Progenitor cell of endocrine pancreas (in vitro differentiated cells): ENCODE measurements around the gene NLRX1. TPM values are rescaled to one million over a fixed set of nuclear protein-coding genes. Genes with fewer than 3 reads are reported as not detected.

Experiments
- DNase-seq: peaks from one replicate; pipeline ENCODE4 v3.0.0; 2021; ENCODE audit warnings: low spot score; ENCODE audit not compliant: unreplicated experiment
- H3K27ac Mint-ChIP-seq: 2 replicates; pipeline ENCODE4 v1.8.0; 2021; ENCODE audit warnings: mild to moderate bottlenecking, moderate library complexity, mixed read lengths
- H3K27me3 Mint-ChIP-seq: 2 replicates; pipeline ENCODE4 v1.8.0; 2021; ENCODE audit warnings: mixed read lengths
- H3K36me3 Mint-ChIP-seq: 2 replicates; pipeline ENCODE4 v1.8.0; 2022; ENCODE audit warnings: mixed read lengths; ENCODE audit not compliant: insufficient read depth
- H3K4me1 Mint-ChIP-seq: 2 replicates; pipeline ENCODE4 v1.8.0; 2021; ENCODE audit warnings: low read depth, mixed read lengths
- H3K4me3 Mint-ChIP-seq: 2 replicates; pipeline ENCODE4 v1.8.0; 2021; ENCODE audit warnings: low read depth, mild to moderate bottlenecking, moderate library complexity, mixed read lengths
- H3K9me3 Mint-ChIP-seq: 2 replicates; pipeline ENCODE4 v1.8.0; 2021; ENCODE audit warnings: low read depth, mixed read lengths
- total RNA-seq: library from RNA; stranded (reverse); gene quantifications from 2 replicates; pipeline ENCODE4 v1.2.1, GENCODE V29; 2021
- TF ChIP-seq, protein P1 (sequence below): fragments of 200-600 bp; sonication (generic); IDR thresholded peaks from one replicate; pipeline ENCODE4 v1.5.0; 2021; ENCODE audit warnings: antibody characterized with exemption, mild to moderate bottlenecking; ENCODE audit not compliant: unreplicated experiment

The NLRX1 gene
- total RNA-seq, 1 donor from 2014 or later: 15.9 TPM

DNA sequence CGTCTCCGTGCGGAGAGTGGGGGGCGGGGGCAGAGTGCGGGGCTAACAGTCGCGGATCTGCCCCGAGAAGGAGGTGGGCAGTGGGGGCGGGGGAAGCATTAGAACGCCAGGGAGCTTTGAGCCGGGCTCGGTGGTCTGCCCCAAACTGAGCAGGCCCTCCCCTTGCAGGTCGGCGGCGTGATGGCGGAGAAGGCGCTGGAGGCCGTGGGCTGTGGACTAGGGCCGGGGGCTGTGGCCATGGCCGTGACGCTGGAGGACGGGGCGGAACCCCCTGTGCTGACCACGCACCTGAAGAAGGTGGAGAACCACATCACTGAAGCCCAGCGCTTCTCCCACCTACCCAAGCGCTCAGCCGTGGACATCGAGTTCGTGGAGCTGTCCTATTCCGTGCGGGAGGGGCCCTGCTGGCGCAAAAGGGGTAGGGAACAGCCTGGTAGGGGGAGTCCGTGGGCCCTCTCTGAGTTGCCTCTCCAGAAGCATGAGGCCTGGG lies 18.7 kb upstream of the NLRX1 start:
- Mint-ChIP-seq H3K27ac (no peak overlapping the region), H3K27me3 (peaks cover 79% of the 10 kb centered on the region), H3K4me3 (peak overlapping the region; percentile 66), H3K9me3 (no peaks in the 10 kb centered on the region), H3K36me3 (no peaks in the 10 kb centered on the region), H3K4me1 (no peaks in the 10 kb centered on the region)
- no peak for DNase-seq
- TF ChIP-seq, protein P1, sequence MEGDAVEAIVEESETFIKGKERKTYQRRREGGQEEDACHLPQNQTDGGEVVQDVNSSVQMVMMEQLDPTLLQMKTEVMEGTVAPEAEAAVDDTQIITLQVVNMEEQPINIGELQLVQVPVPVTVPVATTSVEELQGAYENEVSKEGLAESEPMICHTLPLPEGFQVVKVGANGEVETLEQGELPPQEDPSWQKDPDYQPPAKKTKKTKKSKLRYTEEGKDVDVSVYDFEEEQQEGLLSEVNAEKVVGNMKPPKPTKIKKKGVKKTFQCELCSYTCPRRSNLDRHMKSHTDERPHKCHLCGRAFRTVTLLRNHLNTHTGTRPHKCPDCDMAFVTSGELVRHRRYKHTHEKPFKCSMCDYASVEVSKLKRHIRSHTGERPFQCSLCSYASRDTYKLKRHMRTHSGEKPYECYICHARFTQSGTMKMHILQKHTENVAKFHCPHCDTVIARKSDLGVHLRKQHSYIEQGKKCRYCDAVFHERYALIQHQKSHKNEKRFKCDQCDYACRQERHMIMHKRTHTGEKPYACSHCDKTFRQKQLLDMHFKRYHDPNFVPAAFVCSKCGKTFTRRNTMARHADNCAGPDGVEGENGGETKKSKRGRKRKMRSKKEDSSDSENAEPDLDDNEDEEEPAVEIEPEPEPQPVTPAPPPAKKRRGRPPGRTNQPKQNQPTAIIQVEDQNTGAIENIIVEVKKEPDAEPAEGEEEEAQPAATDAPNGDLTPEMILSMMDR: no peak

DNA sequence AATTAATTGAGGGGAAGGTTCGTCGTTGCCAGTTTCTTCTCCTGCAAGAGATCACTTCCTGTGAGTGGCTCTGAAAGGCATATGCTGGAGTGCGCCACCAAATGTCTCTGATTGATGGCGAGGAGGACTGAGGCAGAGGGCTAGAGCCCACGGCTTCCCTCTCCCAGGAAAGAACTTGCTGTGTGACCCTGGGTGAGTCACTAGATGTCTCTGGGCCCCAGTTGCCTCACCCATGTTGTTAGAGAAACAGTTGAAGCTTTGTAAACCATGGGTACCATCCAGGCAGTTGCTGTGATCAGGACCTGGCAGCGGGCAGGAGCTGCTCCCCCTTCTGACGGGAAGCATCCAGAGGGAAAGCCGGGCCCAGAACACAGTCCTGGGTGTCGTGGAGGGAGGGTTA lies 16.5 kb upstream of the NLRX1 start:
- TF ChIP-seq, protein P1: no peak
- DNase-seq: no peak
- no peaks in the 10 kb centered on the region for H3K36me3 Mint-ChIP-seq
- H3K27ac Mint-ChIP-seq: no peak overlapping the region
- no peak overlapping the region for H3K4me3 Mint-ChIP-seq
- no peaks in the 10 kb centered on the region for H3K4me1 Mint-ChIP-seq
- H3K9me3 Mint-ChIP-seq: no peaks in the 10 kb centered on the region
- peaks cover 80% of the 10 kb centered on the region for H3K27me3 Mint-ChIP-seq

DNA sequence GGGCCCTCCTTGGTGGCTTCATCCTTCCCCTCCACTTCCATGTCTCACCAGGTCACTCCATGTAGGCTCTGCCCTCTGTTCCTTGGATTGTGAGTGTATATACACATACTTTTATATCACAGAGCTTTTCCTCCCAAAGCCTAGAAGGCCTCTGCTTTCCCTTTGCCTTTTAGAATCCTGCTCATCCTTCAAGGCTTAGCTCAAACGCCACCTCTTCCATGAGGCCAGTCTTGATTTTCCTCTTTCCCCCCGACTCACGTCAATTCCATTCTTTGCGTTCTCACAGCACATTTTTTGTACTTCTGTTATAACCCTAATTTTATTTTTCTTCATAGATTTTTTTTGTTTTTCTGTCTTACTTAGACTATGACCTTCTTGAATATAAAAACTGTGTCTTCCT lies 15.9 kb upstream of the NLRX1 start:
- DNase-seq: no peak
- Mint-ChIP-seq H3K4me3 (no peak overlapping the region), H3K4me1 (no peaks in the 10 kb centered on the region), H3K27ac (no peak overlapping the region), H3K27me3 (peaks cover 74% of the 10 kb centered on the region), H3K9me3 (no peaks in the 10 kb centered on the region), H3K36me3 (no peaks in the 10 kb centered on the region)
- TF ChIP-seq, protein P1: no peak

DNA sequence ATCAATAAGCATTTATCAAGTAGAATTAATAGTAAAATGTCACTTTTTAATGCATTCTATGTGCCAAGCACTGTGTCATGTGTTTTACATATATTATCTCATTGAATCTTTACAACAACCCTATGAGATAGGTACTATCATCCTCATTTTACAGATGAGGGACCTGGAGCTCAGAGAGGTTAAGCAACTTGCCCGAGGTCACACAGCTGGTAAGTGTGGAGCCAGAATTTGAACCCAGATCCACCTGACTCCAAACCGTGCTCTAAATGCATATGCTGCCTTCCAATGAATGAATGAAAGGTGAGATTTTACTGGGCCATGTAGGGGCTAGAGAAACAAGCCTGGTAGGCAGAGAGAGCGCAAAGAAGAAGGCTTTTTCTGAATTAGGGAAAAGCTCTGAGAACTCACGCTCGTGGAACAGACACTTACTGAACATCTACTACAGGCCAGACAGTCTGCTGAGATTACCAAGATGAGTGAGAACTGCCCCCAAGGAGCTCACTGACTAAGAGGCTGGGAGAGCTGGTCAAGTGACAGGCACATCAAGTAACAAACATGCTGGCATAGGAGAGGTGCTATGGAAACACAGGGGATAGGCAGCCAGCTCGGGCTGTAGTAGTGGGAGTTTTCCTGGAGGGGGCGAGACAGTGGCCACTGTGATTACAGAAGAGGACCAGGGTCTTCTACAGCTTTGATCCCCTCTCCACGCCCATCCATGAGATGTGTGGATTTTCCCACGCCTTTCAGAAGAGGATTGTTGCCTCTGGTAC lies 15.3 kb upstream of the NLRX1 start:
- Mint-ChIP-seq H3K27ac (no peak overlapping the region), H3K4me1 (no peaks in the 10 kb centered on the region)

DNA sequence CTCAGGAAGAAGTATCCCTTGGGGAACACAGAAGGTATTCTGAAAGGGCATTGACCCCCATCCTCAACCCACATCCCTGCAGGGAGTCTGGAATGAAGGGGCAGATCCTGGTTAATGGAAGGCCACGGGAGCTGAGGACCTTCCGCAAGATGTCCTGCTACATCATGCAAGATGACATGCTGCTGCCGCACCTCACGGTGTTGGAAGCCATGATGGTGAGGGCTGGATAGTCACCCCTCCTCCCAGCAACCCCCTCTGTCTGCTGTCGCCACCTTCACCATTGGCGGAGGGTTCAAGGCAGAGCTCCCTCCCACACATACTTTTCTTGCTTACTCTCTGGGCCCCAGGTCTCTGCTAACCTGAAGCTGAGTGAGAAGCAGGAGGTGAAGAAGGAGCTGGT lies 14.3 kb upstream of the NLRX1 start:
- Mint-ChIP-seq H3K4me1 (no peaks in the 10 kb centered on the region), H3K27me3 (peaks cover 62% of the 10 kb centered on the region), H3K36me3 (no peaks in the 10 kb centered on the region), H3K4me3 (no peak overlapping the region), H3K9me3 (no peaks in the 10 kb centered on the region), H3K27ac (no peak overlapping the region)
- DNase-seq: no peak
- TF ChIP-seq, protein P1: no peak

More for the DNA sequence above, 15.3 kb upstream of the NLRX1 start:
- TF ChIP-seq, protein P1: peak; percentile 7
- Mint-ChIP-seq H3K9me3 (no peaks in the 10 kb centered on the region), H3K4me3 (no peak overlapping the region), H3K27me3 (peaks cover 68% of the 10 kb centered on the region), H3K36me3 (no peaks in the 10 kb centered on the region)
- no peak for DNase-seq
